HEK293 (cell line): ENCODE measurements around the gene LIN9.

ENCODE experiments used
- BCL11A ChIP-seq: fragments of 450-650 bp; formaldehyde crosslinking; IDR thresholded peaks from 2 replicates; pipeline ENCODE4 v1.5.1; 2016; ENCODE audit warnings: low read depth, missing biosample characterization, missing genetic modification characterization
- HOXA7 ChIP-seq: sonication (generic); formaldehyde crosslinking; IDR thresholded peaks from 2 replicates; pipeline ENCODE4 v1.8.1; 2022; ENCODE audit warnings: missing genetic modification reagents, borderline replicate concordance
- HOXD13 ChIP-seq: sonication (generic); formaldehyde crosslinking; IDR thresholded peaks from 2 replicates; pipeline ENCODE4 v1.8.0; 2022; ENCODE audit warnings: missing genetic modification reagents, borderline replicate concordance
- KLF16 ChIP-seq: fragments of 450-650 bp; formaldehyde crosslinking; IDR thresholded peaks from 2 replicates; pipeline ENCODE4 v1.5.1; 2017; ENCODE audit warnings: missing biosample characterization, missing genetic modification characterization
- SALL2 ChIP-seq: fragments of 450-650 bp; formaldehyde crosslinking; IDR thresholded peaks from 2 replicates; pipeline ENCODE4 v1.5.0; 2017; ENCODE audit warnings: missing biosample characterization, mild to moderate bottlenecking, missing genetic modification characterization, borderline replicate concordance
- SP2 ChIP-seq: fragments of 450-650 bp; formaldehyde crosslinking; IDR thresholded peaks from 2 replicates; pipeline ENCODE4 v1.5.1; 2016; ENCODE audit warnings: missing biosample characterization, missing genetic modification characterization
- TCF7L2 ChIP-seq: IDR thresholded peaks from 2 replicates; pipeline ENCODE4 v1.6.1; 2011; ENCODE audit warnings: low read depth, mild to moderate bottlenecking, inconsistent platforms, low read length, moderate library complexity, borderline replicate concordance
- TRIM28 ChIP-seq: IDR thresholded peaks from 2 replicates; pipeline ENCODE4 v1.6.1; 2011; ENCODE audit warnings: low read length, control low read depth, borderline replicate concordance
- ZFP37 ChIP-seq: fragments of 450-650 bp; formaldehyde crosslinking; IDR thresholded peaks from 2 replicates; pipeline ENCODE4 v1.5.1; 2016; ENCODE audit warnings: missing biosample characterization, missing genetic modification characterization
- ZNF155 ChIP-seq: fragments of 450-650 bp; formaldehyde crosslinking; IDR thresholded peaks from 2 replicates; pipeline ENCODE4 v1.5.1; 2016; ENCODE audit warnings: missing biosample characterization, missing genetic modification characterization
- ZNF202 ChIP-seq: fragments of 450-650 bp; formaldehyde crosslinking; IDR thresholded peaks from 2 replicates; pipeline ENCODE4 v1.5.1; 2016; ENCODE audit warnings: missing biosample characterization, missing genetic modification characterization, borderline replicate concordance
- ZNF24 ChIP-seq: fragments of 450-650 bp; formaldehyde crosslinking; IDR thresholded peaks from 2 replicates; pipeline ENCODE4 v1.5.1; 2016; ENCODE audit warnings: missing biosample characterization, missing genetic modification characterization
- ZNF26 ChIP-seq: fragments of 450-650 bp; formaldehyde crosslinking; IDR thresholded peaks from 2 replicates; pipeline ENCODE4 v1.5.1; 2016; ENCODE audit warnings: missing biosample characterization, missing genetic modification characterization
- ZNF416 ChIP-seq: fragments of 450-650 bp; formaldehyde crosslinking; IDR thresholded peaks from 2 replicates; pipeline ENCODE4 v1.5.1; 2016; ENCODE audit warnings: missing biosample characterization, missing genetic modification characterization
- ZNF585B ChIP-seq: fragments of 450-650 bp; formaldehyde crosslinking; IDR thresholded peaks from 2 replicates; pipeline ENCODE4 v1.5.1; 2016; ENCODE audit warnings: missing biosample characterization, missing genetic modification characterization
- ZNF600 ChIP-seq: fragments of 450-650 bp; formaldehyde crosslinking; IDR thresholded peaks from 2 replicates; pipeline ENCODE4 v1.5.1; 2016; ENCODE audit warnings: missing biosample characterization, missing genetic modification characterization
- ZNF629 ChIP-seq: fragments of 450-650 bp; formaldehyde crosslinking; IDR thresholded peaks from 2 replicates; pipeline ENCODE4 v1.5.1; 2017; ENCODE audit warnings: missing biosample characterization, missing genetic modification characterization
- ZNF670 ChIP-seq: fragments of 450-650 bp; formaldehyde crosslinking; IDR thresholded peaks from 2 replicates; pipeline ENCODE4 v1.5.1; 2016; ENCODE audit warnings: missing biosample characterization, missing genetic modification characterization, low read depth
- ZNF677 ChIP-seq: fragments of 450-650 bp; IDR thresholded peaks from 2 replicates; pipeline ENCODE4 v1.5.0; 2018; ENCODE audit warnings: missing biosample characterization, mild to moderate bottlenecking, missing genetic modification characterization, moderate library complexity
- ZNF830 ChIP-seq: fragments of 450-650 bp; IDR thresholded peaks from 2 replicates; pipeline ENCODE4 v1.5.0; 2018; ENCODE audit warnings: missing biosample characterization, missing genetic modification characterization, low read depth, mild to moderate bottlenecking, moderate library complexity
- ZSCAN5A ChIP-seq: fragments of 450-650 bp; formaldehyde crosslinking; IDR thresholded peaks from 2 replicates; pipeline ENCODE4 v1.5.1; 2016; ENCODE audit warnings: missing biosample characterization, missing genetic modification characterization
- ZXDB ChIP-seq: fragments of 450-650 bp; formaldehyde crosslinking; IDR thresholded peaks from 2 replicates; pipeline ENCODE4 v1.5.1; 2016; ENCODE audit warnings: missing biosample characterization, missing genetic modification characterization
- TF ChIP-seq, protein P1 (sequence below): sonication (generic); formaldehyde crosslinking; IDR thresholded peaks from 2 replicates; pipeline ENCODE4 v1.8.1; 2022; ENCODE audit warnings: mild to moderate bottlenecking, moderate library complexity, missing genetic modification reagents
- TF ChIP-seq, protein P2 (sequence below): fragments of 450-650 bp; formaldehyde crosslinking; IDR thresholded peaks from 2 replicates; pipeline ENCODE4 v1.5.1; 2017; ENCODE audit warnings: missing biosample characterization, missing genetic modification characterization
- TF ChIP-seq, protein P3 (sequence below): fragments of 450-650 bp; formaldehyde crosslinking; IDR thresholded peaks from 2 replicates; pipeline ENCODE4 v1.5.1; 2016; ENCODE audit warnings: missing biosample characterization, missing genetic modification characterization, borderline replicate concordance
- TF ChIP-seq, protein P4 (sequence below): fragments of 450-650 bp; formaldehyde crosslinking; IDR thresholded peaks from 2 replicates; pipeline ENCODE4 v1.5.1; 2016; ENCODE audit warnings: missing biosample characterization, missing genetic modification characterization
- TF ChIP-seq, protein P5 (sequence below): fragments of 450-650 bp; formaldehyde crosslinking; IDR thresholded peaks from 2 replicates; pipeline ENCODE4 v1.5.1; 2016; ENCODE audit warnings: missing biosample characterization, missing genetic modification characterization

The LIN9 gene

GRCh38 chr1:226309398-226310244 is 657 bp upstream of the LIN9 start (continued):
- TF ChIP-seq ZNF677 (tag by site-specific recombination) (0 out of 2 replicates have a peak, but pooled peaks have one; percentile 30), TRIM28 (no peak), ZXDB (tag by site-specific recombination) (peak; percentile 33), ZNF629 (no peak), HOXD13 (CRISPR knock-in tag) (no peak), HOXA7 (no peak), ZNF670 (tag by site-specific recombination) (no peak), SALL2 (no peak), ZFP37 (tag by site-specific recombination) (peak; percentile 94), TCF7L2 (no peak), ZNF416 (tag by site-specific recombination) (no peak), ZNF24 (0 out of 2 replicates have a peak, but pooled peaks have one; percentile 25), ZNF26 (tag by site-specific recombination) (no peak), ZNF600 (tag by site-specific recombination) (peak; percentile 92), BCL11A (tag by site-specific recombination) (0 out of 2 replicates have a peak, but pooled peaks have one; percentile 24), KLF16 (tag by site-specific recombination) (peak; percentile 54; the same call in 1 of the 2 replicates), ZSCAN5A (tag by site-specific recombination) (peak; percentile 70; the same call in 1 of the 2 replicates), SP2 (tag by site-specific recombination) (no peak), ZNF830 (tag by site-specific recombination) (no peak), ZNF585B (tag by site-specific recombination) (no peak), ZNF202 (no peak), ZNF155 (tag by site-specific recombination) (no peak)
- TF ChIP-seq, protein P1, sequence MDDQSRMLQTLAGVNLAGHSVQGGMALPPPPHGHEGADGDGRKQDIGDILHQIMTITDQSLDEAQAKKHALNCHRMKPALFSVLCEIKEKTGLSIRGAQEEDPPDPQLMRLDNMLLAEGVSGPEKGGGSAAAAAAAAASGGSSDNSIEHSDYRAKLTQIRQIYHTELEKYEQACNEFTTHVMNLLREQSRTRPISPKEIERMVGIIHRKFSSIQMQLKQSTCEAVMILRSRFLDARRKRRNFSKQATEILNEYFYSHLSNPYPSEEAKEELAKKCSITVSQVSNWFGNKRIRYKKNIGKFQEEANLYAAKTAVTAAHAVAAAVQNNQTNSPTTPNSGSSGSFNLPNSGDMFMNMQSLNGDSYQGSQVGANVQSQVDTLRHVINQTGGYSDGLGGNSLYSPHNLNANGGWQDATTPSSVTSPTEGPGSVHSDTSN (CRISPR knock-in tag), result 0 out of 2 replicates have a peak, but pooled peaks have one; percentile 22
- TF ChIP-seq, protein P2, sequence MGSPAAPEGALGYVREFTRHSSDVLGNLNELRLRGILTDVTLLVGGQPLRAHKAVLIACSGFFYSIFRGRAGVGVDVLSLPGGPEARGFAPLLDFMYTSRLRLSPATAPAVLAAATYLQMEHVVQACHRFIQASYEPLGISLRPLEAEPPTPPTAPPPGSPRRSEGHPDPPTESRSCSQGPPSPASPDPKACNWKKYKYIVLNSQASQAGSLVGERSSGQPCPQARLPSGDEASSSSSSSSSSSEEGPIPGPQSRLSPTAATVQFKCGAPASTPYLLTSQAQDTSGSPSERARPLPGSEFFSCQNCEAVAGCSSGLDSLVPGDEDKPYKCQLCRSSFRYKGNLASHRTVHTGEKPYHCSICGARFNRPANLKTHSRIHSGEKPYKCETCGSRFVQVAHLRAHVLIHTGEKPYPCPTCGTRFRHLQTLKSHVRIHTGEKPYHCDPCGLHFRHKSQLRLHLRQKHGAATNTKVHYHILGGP (tag by site-specific recombination), result peak; percentile 57; the same call in 1 of the 2 replicates
- TF ChIP-seq, protein P3, sequence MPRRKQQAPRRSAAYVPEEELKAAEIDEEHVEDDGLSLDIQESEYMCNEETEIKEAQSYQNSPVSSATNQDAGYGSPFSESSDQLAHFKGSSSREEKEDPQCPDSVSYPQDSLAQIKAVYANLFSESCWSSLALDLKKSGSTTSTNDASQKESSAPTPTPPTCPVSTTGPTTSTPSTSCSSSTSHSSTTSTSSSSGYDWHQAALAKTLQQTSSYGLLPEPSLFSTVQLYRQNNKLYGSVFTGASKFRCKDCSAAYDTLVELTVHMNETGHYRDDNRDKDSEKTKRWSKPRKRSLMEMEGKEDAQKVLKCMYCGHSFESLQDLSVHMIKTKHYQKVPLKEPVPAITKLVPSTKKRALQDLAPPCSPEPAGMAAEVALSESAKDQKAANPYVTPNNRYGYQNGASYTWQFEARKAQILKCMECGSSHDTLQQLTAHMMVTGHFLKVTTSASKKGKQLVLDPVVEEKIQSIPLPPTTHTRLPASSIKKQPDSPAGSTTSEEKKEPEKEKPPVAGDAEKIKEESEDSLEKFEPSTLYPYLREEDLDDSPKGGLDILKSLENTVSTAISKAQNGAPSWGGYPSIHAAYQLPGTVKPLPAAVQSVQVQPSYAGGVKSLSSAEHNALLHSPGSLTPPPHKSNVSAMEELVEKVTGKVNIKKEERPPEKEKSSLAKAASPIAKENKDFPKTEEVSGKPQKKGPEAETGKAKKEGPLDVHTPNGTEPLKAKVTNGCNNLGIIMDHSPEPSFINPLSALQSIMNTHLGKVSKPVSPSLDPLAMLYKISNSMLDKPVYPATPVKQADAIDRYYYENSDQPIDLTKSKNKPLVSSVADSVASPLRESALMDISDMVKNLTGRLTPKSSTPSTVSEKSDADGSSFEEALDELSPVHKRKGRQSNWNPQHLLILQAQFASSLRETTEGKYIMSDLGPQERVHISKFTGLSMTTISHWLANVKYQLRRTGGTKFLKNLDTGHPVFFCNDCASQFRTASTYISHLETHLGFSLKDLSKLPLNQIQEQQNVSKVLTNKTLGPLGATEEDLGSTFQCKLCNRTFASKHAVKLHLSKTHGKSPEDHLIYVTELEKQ, result no peak
- TF ChIP-seq, protein P4, sequence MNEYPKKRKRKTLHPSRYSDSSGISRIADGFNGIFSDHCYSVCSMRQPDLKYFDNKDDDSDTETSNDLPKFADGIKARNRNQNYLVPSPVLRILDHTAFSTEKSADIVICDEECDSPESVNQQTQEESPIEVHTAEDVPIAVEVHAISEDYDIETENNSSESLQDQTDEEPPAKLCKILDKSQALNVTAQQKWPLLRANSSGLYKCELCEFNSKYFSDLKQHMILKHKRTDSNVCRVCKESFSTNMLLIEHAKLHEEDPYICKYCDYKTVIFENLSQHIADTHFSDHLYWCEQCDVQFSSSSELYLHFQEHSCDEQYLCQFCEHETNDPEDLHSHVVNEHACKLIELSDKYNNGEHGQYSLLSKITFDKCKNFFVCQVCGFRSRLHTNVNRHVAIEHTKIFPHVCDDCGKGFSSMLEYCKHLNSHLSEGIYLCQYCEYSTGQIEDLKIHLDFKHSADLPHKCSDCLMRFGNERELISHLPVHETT, result no peak; the same call in 1 of the 2 replicates
- TF ChIP-seq, protein P5, sequence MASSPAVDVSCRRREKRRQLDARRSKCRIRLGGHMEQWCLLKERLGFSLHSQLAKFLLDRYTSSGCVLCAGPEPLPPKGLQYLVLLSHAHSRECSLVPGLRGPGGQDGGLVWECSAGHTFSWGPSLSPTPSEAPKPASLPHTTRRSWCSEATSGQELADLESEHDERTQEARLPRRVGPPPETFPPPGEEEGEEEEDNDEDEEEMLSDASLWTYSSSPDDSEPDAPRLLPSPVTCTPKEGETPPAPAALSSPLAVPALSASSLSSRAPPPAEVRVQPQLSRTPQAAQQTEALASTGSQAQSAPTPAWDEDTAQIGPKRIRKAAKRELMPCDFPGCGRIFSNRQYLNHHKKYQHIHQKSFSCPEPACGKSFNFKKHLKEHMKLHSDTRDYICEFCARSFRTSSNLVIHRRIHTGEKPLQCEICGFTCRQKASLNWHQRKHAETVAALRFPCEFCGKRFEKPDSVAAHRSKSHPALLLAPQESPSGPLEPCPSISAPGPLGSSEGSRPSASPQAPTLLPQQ, result peak; percentile 44
